GM19025 (cell line): ENCODE data around the gene ZNF212.

Experiments
- ATAC-seq: cut with Tn5 transposase; IDR thresholded peaks from one replicate; pipeline ENCODE4 v1.9.1; 2021; ENCODE audit warnings: mild to moderate bottlenecking, low read depth, moderate library complexity; ENCODE audit not compliant: unreplicated experiment

The ZNF212 gene

GRCh38 chr7:149284343-149284742 is 44.9 kb downstream of the ZNF212 start:
- no peak for ATAC-seq

- ATAC-seq = peak; percentile 98
Observed at GRCh38 chr7:149284850-149285585, 45.6 kb downstream of the ZNF212 start.

GRCh38 chr7:149285603-149286002 is 46.2 kb downstream of the ZNF212 start:
- ATAC-seq = no peak

GRCh38 chr7:149286811-149287400 is 47.5 kb downstream of the ZNF212 start:
- no peak for ATAC-seq

GRCh38 chr7:149287622-149288021 is 48.2 kb downstream of the ZNF212 start:
- no peak for ATAC-seq

- no peak for ATAC-seq
Observed at GRCh38 chr7:149289262-149289661, 49.8 kb downstream of the ZNF212 start.

GRCh38 chr7:149289856-149290255 is 50.4 kb downstream of the ZNF212 start:
- no peak for ATAC-seq

- no peak for ATAC-seq
Observed at GRCh38 chr7:149291036-149291780, 51.8 kb downstream of the ZNF212 start.

- ATAC-seq = no peak
Observed at GRCh38 chr7:149291781-149292461, 52.5 kb downstream of the ZNF212 start.

GRCh38 chr7:149292462-149292823 is 53.0 kb downstream of the ZNF212 start:
- no peak for ATAC-seq

GRCh38 chr7:149293338-149293737 is 53.9 kb downstream of the ZNF212 start:
- no peak for ATAC-seq

- ATAC-seq = no peak
Observed at GRCh38 chr7:149293946-149294633, 54.6 kb downstream of the ZNF212 start.

GRCh38 chr7:149294634-149295480 is 55.4 kb downstream of the ZNF212 start:
- no peak for ATAC-seq

- ATAC-seq = no peak
Observed at GRCh38 chr7:149295481-149295850, 56.0 kb downstream of the ZNF212 start.

GRCh38 chr7:149296368-149296767 is 56.9 kb downstream of the ZNF212 start:
- ATAC-seq = no peak

- ATAC-seq = no peak
Observed at GRCh38 chr7:149297034-149297755, 57.7 kb downstream of the ZNF212 start.

- no peak for ATAC-seq
Observed at GRCh38 chr7:149300620-149301285, 61.3 kb downstream of the ZNF212 start.

- ATAC-seq = no peak
Observed at GRCh38 chr7:149302222-149302621, 62.8 kb downstream of the ZNF212 start.
